ENCODE measurements around the gene ACSL1. TPM values are rescaled to one million over a fixed set of nuclear protein-coding genes. Genes with fewer than 3 reads are reported as not detected.

The ACSL1 gene
- total and polyA plus RNA-seq, 2 donors from 2014 or later: 98.1 to 322 TPM

DNA sequence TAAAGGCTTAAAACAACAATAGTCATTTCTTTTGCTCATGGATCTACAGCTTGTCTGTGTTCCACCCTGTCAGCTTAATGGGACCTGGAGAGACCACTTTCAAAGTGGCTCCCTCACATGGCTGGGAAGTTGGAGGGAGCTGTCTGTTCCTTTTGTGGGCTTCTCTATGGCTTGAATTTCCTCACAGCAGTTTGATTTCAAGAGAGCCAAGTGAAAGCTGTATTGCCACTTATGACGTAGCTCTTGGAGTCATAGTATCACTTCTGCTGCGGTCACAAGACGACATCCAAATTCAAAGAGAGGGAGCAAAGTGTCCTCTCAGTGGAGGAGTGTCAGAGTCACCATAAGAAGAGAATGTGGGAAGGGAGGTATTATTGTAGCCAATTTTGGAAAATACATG lies 22.7 kb upstream of the ACSL1 start:
- DNase-seq (no peak), FAIRE-seq (no peak)
- Histone ChIP-seq H3K36me3 (ENCODE audit: control insufficient read depth in 2 of 3, insufficient read depth in 3 of 3, low read length in 3 of 3) (no peaks in the 10 kb centered on the region), H3K4me1 (ENCODE audit: control insufficient read depth in 2 of 3, insufficient read depth in 2 of 3, low read depth in 1 of 3, low read length in 3 of 3) (no peaks in the 10 kb centered on the region), H3K4me3 (ENCODE audit: low read length in 3 of 3) (no peak overlapping the region), H3K9ac (ENCODE audit: low read length in 3 of 3) (no peak overlapping the region), H3K27me3 (ENCODE audit: control insufficient read depth, insufficient read depth, low read length) (no peaks in the 10 kb centered on the region), H3K9me3 (ENCODE audit: control insufficient read depth in 2 of 3, insufficient read depth in 1 of 3, low read length in 3 of 3) (no peaks in the 10 kb centered on the region), H3K27ac (ENCODE audit: low read depth in 2 of 2, low read length in 2 of 2) (no peak overlapping the region)
- intact Hi-C loops (cut with DNase I): no loop called here
- TF ChIP-seq, protein P1, sequence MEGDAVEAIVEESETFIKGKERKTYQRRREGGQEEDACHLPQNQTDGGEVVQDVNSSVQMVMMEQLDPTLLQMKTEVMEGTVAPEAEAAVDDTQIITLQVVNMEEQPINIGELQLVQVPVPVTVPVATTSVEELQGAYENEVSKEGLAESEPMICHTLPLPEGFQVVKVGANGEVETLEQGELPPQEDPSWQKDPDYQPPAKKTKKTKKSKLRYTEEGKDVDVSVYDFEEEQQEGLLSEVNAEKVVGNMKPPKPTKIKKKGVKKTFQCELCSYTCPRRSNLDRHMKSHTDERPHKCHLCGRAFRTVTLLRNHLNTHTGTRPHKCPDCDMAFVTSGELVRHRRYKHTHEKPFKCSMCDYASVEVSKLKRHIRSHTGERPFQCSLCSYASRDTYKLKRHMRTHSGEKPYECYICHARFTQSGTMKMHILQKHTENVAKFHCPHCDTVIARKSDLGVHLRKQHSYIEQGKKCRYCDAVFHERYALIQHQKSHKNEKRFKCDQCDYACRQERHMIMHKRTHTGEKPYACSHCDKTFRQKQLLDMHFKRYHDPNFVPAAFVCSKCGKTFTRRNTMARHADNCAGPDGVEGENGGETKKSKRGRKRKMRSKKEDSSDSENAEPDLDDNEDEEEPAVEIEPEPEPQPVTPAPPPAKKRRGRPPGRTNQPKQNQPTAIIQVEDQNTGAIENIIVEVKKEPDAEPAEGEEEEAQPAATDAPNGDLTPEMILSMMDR (IDR thresholded peaks at IDR 0.05; ENCODE audit: borderline replicate concordance, extremely low read depth, insufficient read depth): no peak

DNA sequence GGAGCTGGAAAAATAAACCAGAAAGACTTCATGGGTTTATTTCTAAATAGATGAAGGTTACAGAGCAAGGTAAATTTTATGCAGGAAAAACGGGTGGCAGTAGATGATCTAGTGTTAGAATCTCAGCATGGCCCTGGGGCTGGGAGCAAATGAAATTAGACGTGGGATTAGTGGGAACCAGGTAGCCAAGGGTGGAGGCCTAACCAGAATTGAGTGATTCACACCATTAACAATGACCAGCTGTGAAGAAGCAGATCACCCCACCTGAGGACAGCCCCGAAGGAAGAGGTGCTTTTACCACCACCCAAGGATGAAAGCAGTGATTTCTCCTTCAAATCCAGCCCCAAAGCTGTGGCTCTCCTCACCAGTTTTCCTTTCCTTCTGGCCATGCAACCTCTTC lies 20.8 kb upstream of the ACSL1 start:
- TF ChIP-seq, protein P1 (IDR thresholded peaks at IDR 0.05; ENCODE audit: borderline replicate concordance, extremely low read depth, insufficient read depth): no peak
- Histone ChIP-seq H3K27ac (ENCODE audit: low read depth in 2 of 2, low read length in 2 of 2) (no peak overlapping the region), H3K36me3 (ENCODE audit: control insufficient read depth in 2 of 3, insufficient read depth in 3 of 3, low read length in 3 of 3) (no peaks in the 10 kb centered on the region), H3K9ac (ENCODE audit: low read length in 3 of 3) (no peak overlapping the region), H3K9me3 (ENCODE audit: control insufficient read depth in 2 of 3, insufficient read depth in 1 of 3, low read length in 3 of 3) (no peaks in the 10 kb centered on the region), H3K27me3 (ENCODE audit: control insufficient read depth, insufficient read depth, low read length) (no peaks in the 10 kb centered on the region), H3K4me3 (ENCODE audit: low read length in 3 of 3) (no peak overlapping the region), H3K4me1 (ENCODE audit: control insufficient read depth in 2 of 3, insufficient read depth in 2 of 3, low read depth in 1 of 3, low read length in 3 of 3) (no peaks in the 10 kb centered on the region)
- no peak for DNase-seq
- intact Hi-C loops (cut with DNase I): no loop called here
- FAIRE-seq: no peak

DNA sequence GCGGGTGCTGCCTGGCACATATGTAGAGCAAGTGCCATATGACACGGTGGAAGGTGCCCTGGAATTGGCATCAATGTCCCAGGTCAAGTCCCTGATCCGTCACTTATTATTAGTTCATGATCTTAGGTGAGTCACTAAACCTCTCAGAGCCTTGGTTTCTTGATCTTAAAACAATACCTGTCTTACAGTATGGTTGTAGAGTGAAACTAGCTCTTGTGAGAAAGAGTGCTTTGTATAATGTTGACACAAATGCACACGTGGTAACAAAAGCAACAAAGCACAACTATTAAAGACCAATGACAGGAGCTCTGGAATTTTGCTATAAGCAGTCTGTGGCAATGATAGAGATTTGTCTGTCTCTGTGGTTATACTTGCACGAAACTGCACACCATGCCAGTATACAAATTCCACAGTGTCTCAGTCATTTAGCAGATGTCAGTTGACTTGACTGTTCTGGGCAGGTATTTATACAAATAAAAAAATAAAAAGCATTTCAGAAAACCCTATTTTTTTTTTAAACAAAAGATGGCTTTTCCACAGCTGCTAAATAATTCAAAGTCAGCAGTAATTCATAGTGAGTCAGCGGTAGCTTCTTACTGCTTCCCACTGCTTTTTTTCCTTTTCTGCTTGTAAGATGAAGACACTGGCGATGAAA lies 19.7 kb upstream of the ACSL1 start:
- no peak for DNase-seq
- no peak overlapping the region for H3K27ac ChIP-seq (ENCODE audit: low read depth in 2 of 2, low read length in 2 of 2)

More for the DNA sequence above, 19.7 kb upstream of the ACSL1 start:
- Histone ChIP-seq H3K4me3 (ENCODE audit: low read length in 3 of 3) (no peak overlapping the region), H3K9ac (ENCODE audit: low read length in 3 of 3) (no peak overlapping the region), H3K27me3 (ENCODE audit: control insufficient read depth, insufficient read depth, low read length) (no peaks in the 10 kb centered on the region), H3K9me3 (ENCODE audit: control insufficient read depth in 2 of 3, insufficient read depth in 1 of 3, low read length in 3 of 3) (no peaks in the 10 kb centered on the region), H3K4me1 (ENCODE audit: control insufficient read depth in 2 of 3, insufficient read depth in 2 of 3, low read depth in 1 of 3, low read length in 3 of 3) (no peaks in the 10 kb centered on the region), H3K36me3 (ENCODE audit: control insufficient read depth in 2 of 3, insufficient read depth in 3 of 3, low read length in 3 of 3) (no peaks in the 10 kb centered on the region)
- TF ChIP-seq, protein P1 (IDR thresholded peaks at IDR 0.05; ENCODE audit: borderline replicate concordance, extremely low read depth, insufficient read depth): no peak
- intact Hi-C loops (cut with DNase I): no loop called here
- FAIRE-seq: no peak

All from kidney (tissue), 14 donors.